Upper lobe of left lung (tissue), 6 donors: ENCODE data around the gene GTF3A. TPM values are rescaled to one million over a fixed set of nuclear protein-coding genes. Genes with fewer than 3 reads are reported as not detected.

Experiments used
- ATAC-seq, 2 donors: fragments of 200-7000 bp; cut with Tn5 transposase; one replicate each; pipeline ENCODE4 v1.9.1; 2022; ENCODE audit warnings: mild to moderate bottlenecking in 2 of 2, moderate library complexity in 2 of 2; ENCODE audit not compliant: low FRiP score in 2 of 2
- DNase-seq, 2 donors: peaks; one replicate each; pipeline ENCODE4 v3.0.0-alpha.2; 2019 to 2020
- H3K27ac ChIP-seq, 4 donors: fragments of 200-600 bp; sonication (generic); one replicate each; pipeline ENCODE4 v1.5.1; 2016 to 2019
- H3K27me3 ChIP-seq, 4 donors: fragments of 200-600 bp; sonication (generic); one replicate each; pipeline ENCODE4 v1.5.1; 2017 to 2019
- H3K36me3 ChIP-seq, 4 donors: fragments of 200-600 bp; sonication (generic); one replicate each; pipeline ENCODE4 v1.5.1; 2016 to 2019
- H3K4me1 ChIP-seq, 4 donors: fragments of 200-600 bp; sonication (generic); one replicate each; pipeline ENCODE4 v1.5.1; 2018 to 2019
- H3K4me3 ChIP-seq, 4 donors: fragments of 200-600 bp; sonication (generic); one replicate each; pipeline ENCODE4 v1.5.1; 2017 to 2019; ENCODE audit warnings: mild to moderate bottlenecking in 2 of 4, moderate library complexity in 1 of 4
- H3K9me3 ChIP-seq, 4 donors: fragments of 200-600 bp; sonication (generic); one replicate each; pipeline ENCODE4 v1.5.1; 2018 to 2019
- EP300 ChIP-seq, 4 donors: sonication (generic); formaldehyde crosslinking; IDR thresholded peaks; one replicate each; pipeline ENCODE4 v1.5.1; 2017; ENCODE audit warnings: antibody characterized with exemption in 4 of 4, control low read depth in 2 of 4
- POLR2A ChIP-seq, 4 donors: fragments of 450-650 bp; IDR thresholded peaks; one replicate each; pipeline ENCODE4 v1.5.1; 2016 to 2017; ENCODE audit warnings: antibody characterized with exemption in 4 of 4, mild to moderate bottlenecking in 2 of 4
- POLR2AphosphoS5 ChIP-seq, 2 donors: sonication (generic); formaldehyde crosslinking; IDR thresholded peaks; one replicate each; pipeline ENCODE4 v1.5.1; 2017; ENCODE audit warnings: antibody characterized with exemption in 2 of 2
- WGBS, 2 donors: methylation state at CpG; one replicate each; pipeline ENCODE4 v1.1.5; 2017 to 2018; 5-methylcytosine and 5-hydroxymethylcytosine counted together
- total RNA-seq, 6 donors: library from RNA; depleted of rRNA in 4 of 6; stranded (reverse); fragments of >200 nt in 4 of 6; gene quantifications; one replicate each; pipeline versions ENCODE4 v1.1.0 to v1.2.1, GENCODE V29; 2016 to 2021
- TF ChIP-seq, protein P1 (sequence below), 6 experiments: fragments of 450-650 bp in 4 of 6; fragments of 200-600 bp in 2 of 6; sonication (generic) in 2 of 6; IDR thresholded peaks; one replicate each; pipeline ENCODE4 v1.5.1; 2016 to 2019; ENCODE audit warnings: antibody characterized with exemption in 6 of 6
- donor health status: DM: no; HTN: no; CAD: no; lungs with moderate emphysema.
- donor health status: DM: no; HTN: yes; CAD: no; lungs with severe emphysema.

The GTF3A gene
- total RNA-seq, 6 donors from 2014 or later = 29.3 to 104 (median 85.6) TPM

- DNase-seq (no peak), ATAC-seq (no peak)
- TF ChIP-seq POLR2AphosphoS5 (IDR thresholded peaks at IDR 0.05) (no peak), POLR2A (IDR thresholded peaks at IDR 0.05) (no peak), EP300 (IDR thresholded peaks at IDR 0.05) (no peak)
- TF ChIP-seq, protein P1, sequence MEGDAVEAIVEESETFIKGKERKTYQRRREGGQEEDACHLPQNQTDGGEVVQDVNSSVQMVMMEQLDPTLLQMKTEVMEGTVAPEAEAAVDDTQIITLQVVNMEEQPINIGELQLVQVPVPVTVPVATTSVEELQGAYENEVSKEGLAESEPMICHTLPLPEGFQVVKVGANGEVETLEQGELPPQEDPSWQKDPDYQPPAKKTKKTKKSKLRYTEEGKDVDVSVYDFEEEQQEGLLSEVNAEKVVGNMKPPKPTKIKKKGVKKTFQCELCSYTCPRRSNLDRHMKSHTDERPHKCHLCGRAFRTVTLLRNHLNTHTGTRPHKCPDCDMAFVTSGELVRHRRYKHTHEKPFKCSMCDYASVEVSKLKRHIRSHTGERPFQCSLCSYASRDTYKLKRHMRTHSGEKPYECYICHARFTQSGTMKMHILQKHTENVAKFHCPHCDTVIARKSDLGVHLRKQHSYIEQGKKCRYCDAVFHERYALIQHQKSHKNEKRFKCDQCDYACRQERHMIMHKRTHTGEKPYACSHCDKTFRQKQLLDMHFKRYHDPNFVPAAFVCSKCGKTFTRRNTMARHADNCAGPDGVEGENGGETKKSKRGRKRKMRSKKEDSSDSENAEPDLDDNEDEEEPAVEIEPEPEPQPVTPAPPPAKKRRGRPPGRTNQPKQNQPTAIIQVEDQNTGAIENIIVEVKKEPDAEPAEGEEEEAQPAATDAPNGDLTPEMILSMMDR (IDR thresholded peaks at IDR 0.05) = no peak
- H3K27me3 ChIP-seq = no peaks in the 10 kb centered on the region
- H3K27ac ChIP-seq = no peak overlapping the region
- no peaks in the 10 kb centered on the region for H3K9me3 ChIP-seq
- no peak overlapping the region for H3K4me3 ChIP-seq
- H3K4me1 ChIP-seq = no peaks in the 10 kb centered on the region
- WGBS, 2 donors = 87 to 89% methylated on average over 6 to 7 of the region's 7 CpGs
- no peaks in the 10 kb centered on the region for H3K36me3 ChIP-seq
Measured at GRCh38 chr13:27389891-27390290, 34.5 kb upstream of the GTF3A start.

DNA sequence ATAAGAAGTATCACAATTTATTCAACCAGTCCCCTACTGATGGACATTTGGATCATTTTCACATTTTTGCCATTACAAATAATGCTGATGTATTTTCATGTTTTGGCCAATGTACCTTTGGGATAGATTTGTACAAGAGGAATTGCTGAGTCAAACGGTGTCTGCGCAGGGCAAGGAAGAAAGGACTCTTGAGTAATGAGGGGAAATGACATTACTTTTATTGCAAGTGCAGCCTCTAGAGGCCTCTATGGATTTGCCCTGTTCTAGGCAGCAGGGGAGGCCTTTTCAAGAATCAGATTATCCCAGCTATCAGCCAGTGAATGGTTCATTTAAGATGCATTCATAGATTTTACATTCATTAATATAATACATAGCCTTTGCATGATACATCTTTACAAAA is 32.9 kb upstream of the GTF3A start:
- ATAC-seq (no peak), DNase-seq (no peak)
- H3K27ac ChIP-seq = no peak overlapping the region
- H3K4me3 ChIP-seq = no peak overlapping the region
- 43 to 51% methylated on average over 2 of the region's 2 CpGs for WGBS, 2 donors
- H3K27me3 ChIP-seq = no peaks in the 10 kb centered on the region
- no peaks in the 10 kb centered on the region for H3K4me1 ChIP-seq
- H3K36me3 ChIP-seq = no peaks in the 10 kb centered on the region
- no peaks in the 10 kb centered on the region for H3K9me3 ChIP-seq
- no peak for TF ChIP-seq EP300 (IDR thresholded peaks at IDR 0.05)
- TF ChIP-seq POLR2A (IDR thresholded peaks at IDR 0.05) = no peak
- no peak for TF ChIP-seq POLR2AphosphoS5 (IDR thresholded peaks at IDR 0.05)
- TF ChIP-seq, protein P1 (IDR thresholded peaks at IDR 0.05) = no peak

- DNase-seq (no peak), ATAC-seq (no peak)
- H3K9me3 ChIP-seq = no peaks in the 10 kb centered on the region
- no peaks in the 10 kb centered on the region for H3K27me3 ChIP-seq
- H3K4me3 ChIP-seq = no peak overlapping the region
- 66 to 67% methylated on average over 4 of the region's 4 CpGs for WGBS, 2 donors
- H3K4me1 ChIP-seq = no peaks in the 10 kb centered on the region
- no peak overlapping the region for H3K27ac ChIP-seq
- no peaks in the 10 kb centered on the region for H3K36me3 ChIP-seq
- TF ChIP-seq POLR2AphosphoS5 (IDR thresholded peaks at IDR 0.05) (no peak), EP300 (IDR thresholded peaks at IDR 0.05) (no peak), POLR2A (IDR thresholded peaks at IDR 0.05) (no peak)
- TF ChIP-seq, protein P1 (IDR thresholded peaks at IDR 0.05) = no peak
Measured at GRCh38 chr13:27393101-27393500, 31.3 kb upstream of the GTF3A start.

DNA sequence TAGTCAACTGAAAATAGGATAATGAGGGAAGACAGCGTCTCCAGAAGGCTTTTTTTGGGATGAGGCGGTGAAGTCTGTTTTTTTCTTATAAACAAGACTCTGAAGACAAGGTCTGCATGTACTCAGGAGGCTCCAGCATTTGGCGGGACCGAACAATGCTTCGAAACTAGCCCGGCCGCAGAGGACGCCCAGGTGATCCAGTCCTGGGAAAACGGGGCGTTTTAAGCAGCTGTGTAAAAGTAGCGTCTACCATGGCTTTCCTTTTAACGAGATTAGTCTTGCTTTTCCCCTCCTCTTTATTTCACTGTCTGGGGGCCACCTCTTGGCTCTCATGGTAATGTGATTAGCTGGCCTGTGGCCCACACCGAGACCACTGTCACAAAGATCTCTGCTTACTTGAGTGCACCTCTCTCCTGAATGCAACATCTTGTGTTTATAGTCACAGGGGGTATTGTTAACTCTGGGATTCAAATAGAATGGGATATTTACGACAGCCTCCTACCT is 29.4 kb upstream of the GTF3A start:
- TF ChIP-seq POLR2AphosphoS5 (IDR thresholded peaks at IDR 0.05) (no peak), POLR2A (IDR thresholded peaks at IDR 0.05) (no peak), EP300 (IDR thresholded peaks at IDR 0.05) (no peak)
- TF ChIP-seq, protein P1 (IDR thresholded peaks at IDR 0.05) = no peak
- H3K36me3 ChIP-seq = no peaks in the 10 kb centered on the region
- no peak for ATAC-seq
- H3K4me1 ChIP-seq = no peaks in the 10 kb centered on the region
- no peaks in the 10 kb centered on the region for H3K27me3 ChIP-seq
- no peak overlapping the region for H3K27ac ChIP-seq
- no peak overlapping the region for H3K4me3 ChIP-seq
- DNase-seq = no peak
- 81 to 87% methylated on average over 14 of the region's 14 CpGs for whole genome bisulfite sequencing, 2 donors
- H3K9me3 ChIP-seq = no peaks in the 10 kb centered on the region

DNA sequence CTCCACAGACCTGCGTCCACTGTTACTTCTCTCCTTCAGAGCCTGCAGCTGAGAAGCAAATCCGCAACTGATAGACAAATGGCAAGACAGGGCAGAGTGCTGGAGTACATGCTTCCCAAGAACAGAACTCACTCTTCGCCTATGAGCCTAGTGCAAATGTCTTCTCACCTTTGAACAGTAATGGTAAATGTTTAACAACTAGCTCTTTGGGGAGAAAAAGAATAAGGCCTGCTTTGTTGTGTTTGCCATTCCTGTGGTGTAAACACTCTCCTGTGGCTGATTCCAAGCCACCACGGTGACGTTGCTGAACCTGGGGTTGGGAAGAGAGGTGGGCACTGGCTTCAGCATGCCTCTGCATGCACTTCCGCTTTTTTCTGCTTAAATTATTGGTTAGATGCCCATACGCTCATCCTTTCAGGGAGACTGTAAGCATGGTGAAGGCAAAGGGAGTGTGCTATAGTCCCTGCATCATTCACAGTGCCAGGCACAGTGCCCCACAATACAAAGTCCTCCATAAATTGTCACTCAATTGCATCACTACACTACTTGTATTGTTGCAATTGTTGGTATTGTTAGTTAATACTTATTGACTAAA is 28.1 kb upstream of the GTF3A start:
- peaks cover 0 to 6% (median 3%) of the 10 kb centered on the region in 4 donors for H3K4me1 ChIP-seq
- 77 to 95% methylated on average over 6 to 7 of the region's 7 CpGs for WGBS, 2 donors
- H3K36me3 ChIP-seq = no peaks in the 10 kb centered on the region
- H3K4me3 ChIP-seq = no peak overlapping the region
- TF ChIP-seq, protein P1 (IDR thresholded peaks at IDR 0.05) = no peak
- no peak for TF ChIP-seq POLR2AphosphoS5 (IDR thresholded peaks at IDR 0.05)
- no peak for TF ChIP-seq POLR2A (IDR thresholded peaks at IDR 0.05)
- no peak for TF ChIP-seq EP300 (IDR thresholded peaks at IDR 0.05)
- ATAC-seq (no peak), DNase-seq (no peak)
- H3K9me3 ChIP-seq = no peaks in the 10 kb centered on the region
- no peaks in the 10 kb centered on the region for H3K27me3 ChIP-seq
- no peak overlapping the region for H3K27ac ChIP-seq
